ENCODE measurements around the gene ING4. TPM values are rescaled to one million over a fixed set of nuclear protein-coding genes. Genes with fewer than 3 reads are reported as not detected.

The ING4 gene
- total and polyA plus RNA-seq, 2 of the 13 experiments (the other 11 are each of a cell fraction or from before 2014, with no cell fraction given) = 14.4 to 32.4 TPM

GRCh38 chr12:6662906-6663742, at the start of gene ING4 (continued):
- peak; percentile 75; the same call in 1 of the 2 replicates for TF ChIP-seq ZBTB2 (CRISPR knock-in tag; IDR thresholded peaks at IDR 0.05; ENCODE audit: low read depth)
- TF ChIP-seq NR3C1 (CRISPR knock-in tag; IDR thresholded peaks at IDR 0.05) = no peak
- TF ChIP-seq, protein P1, sequence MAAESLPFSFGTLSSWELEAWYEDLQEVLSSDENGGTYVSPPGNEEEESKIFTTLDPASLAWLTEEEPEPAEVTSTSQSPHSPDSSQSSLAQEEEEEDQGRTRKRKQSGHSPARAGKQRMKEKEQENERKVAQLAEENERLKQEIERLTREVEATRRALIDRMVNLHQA (CRISPR knock-in tag; IDR thresholded peaks at IDR 0.05) = no peak
- peak; percentile 67; the same call in 1 of the 2 replicates for TF ChIP-seq ZNF143 (CRISPR knock-in tag; IDR thresholded peaks at IDR 0.05)
- TF ChIP-seq FIP1L1 (IDR thresholded peaks at IDR 0.05; ENCODE audit: borderline replicate concordance, insufficient read depth, low read depth, low read length) = no peak
- TF ChIP-seq, protein P2, sequence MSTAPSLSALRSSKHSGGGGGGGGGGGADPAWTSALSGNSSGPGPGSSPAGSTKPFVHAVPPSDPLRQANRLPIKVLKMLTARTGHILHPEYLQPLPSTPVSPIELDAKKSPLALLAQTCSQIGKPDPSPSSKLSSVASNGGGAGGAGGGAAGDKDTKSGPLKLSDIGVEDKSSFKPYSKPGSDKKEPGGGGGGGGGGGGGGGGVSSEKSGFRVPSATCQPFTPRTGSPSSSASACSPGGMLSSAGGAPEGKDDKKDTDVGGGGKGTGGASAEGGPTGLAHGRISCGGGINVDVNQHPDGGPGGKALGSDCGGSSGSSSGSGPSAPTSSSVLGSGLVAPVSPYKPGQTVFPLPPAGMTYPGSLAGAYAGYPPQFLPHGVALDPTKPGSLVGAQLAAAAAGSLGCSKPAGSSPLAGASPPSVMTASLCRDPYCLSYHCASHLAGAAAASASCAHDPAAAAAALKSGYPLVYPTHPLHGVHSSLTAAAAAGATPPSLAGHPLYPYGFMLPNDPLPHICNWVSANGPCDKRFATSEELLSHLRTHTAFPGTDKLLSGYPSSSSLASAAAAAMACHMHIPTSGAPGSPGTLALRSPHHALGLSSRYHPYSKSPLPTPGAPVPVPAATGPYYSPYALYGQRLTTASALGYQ (CRISPR knock-in tag; IDR thresholded peaks at IDR 0.05) = peak; percentile 69; the same call in 1 of the 2 replicates
- TF ChIP-seq, protein P3, sequence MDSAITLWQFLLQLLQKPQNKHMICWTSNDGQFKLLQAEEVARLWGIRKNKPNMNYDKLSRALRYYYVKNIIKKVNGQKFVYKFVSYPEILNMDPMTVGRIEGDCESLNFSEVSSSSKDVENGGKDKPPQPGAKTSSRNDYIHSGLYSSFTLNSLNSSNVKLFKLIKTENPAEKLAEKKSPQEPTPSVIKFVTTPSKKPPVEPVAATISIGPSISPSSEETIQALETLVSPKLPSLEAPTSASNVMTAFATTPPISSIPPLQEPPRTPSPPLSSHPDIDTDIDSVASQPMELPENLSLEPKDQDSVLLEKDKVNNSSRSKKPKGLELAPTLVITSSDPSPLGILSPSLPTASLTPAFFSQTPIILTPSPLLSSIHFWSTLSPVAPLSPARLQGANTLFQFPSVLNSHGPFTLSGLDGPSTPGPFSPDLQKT (CRISPR knock-in tag; IDR thresholded peaks at IDR 0.05; ENCODE audit: borderline replicate concordance) = peak; percentile 83; the same call in 1 of the 2 replicates
- TF ChIP-seq PRPF4 (IDR thresholded peaks at IDR 0.05; ENCODE audit: low read depth, low read length, poor library complexity, severe bottlenecking) = peak; percentile 37
- 0 out of 2 replicates have a peak, but pooled peaks have one; percentile 16 for TF ChIP-seq SMARCC2 (IDR thresholded peaks at IDR 0.05)
- 0 out of 2 replicates have a peak, but pooled peaks have one; percentile 41 for TF ChIP-seq NFATC3 (CRISPR knock-in tag; IDR thresholded peaks at IDR 0.05)
- TF ChIP-seq ZZZ3 (CRISPR knock-in tag; IDR thresholded peaks at IDR 0.05; ENCODE audit: borderline replicate concordance) = peak; percentile 44; the same call in 1 of the 2 replicates
- TF ChIP-seq TEAD3 (CRISPR knock-in tag; optimal IDR thresholded peaks at IDR 0.05; ENCODE audit: borderline replicate concordance) = peak; percentile 76
- TF ChIP-seq ZFP41 (CRISPR knock-in tag; IDR thresholded peaks at IDR 0.05; ENCODE audit: borderline replicate concordance) = no peak
- peak; percentile 88 for TF ChIP-seq ASH2L (IDR thresholded peaks at IDR 0.05; ENCODE audit: insufficient read length, low read depth, low read length)
- TF ChIP-seq NFKBIZ (CRISPR knock-in tag; IDR thresholded peaks at IDR 0.05) = no peak; the same call in 1 of the 2 replicates
- TF ChIP-seq CREM (IDR thresholded peaks at IDR 0.05) = peak; percentile 100
- peak; percentile 82 for TF ChIP-seq CREM (CRISPR knock-in tag; IDR thresholded peaks at IDR 0.05)
- TF ChIP-seq ZNF44 (CRISPR knock-in tag; IDR thresholded peaks at IDR 0.05) = peak; percentile 51; the same call in 1 of the 2 replicates
- no peak for TF ChIP-seq HIVEP1 (CRISPR knock-in tag; IDR thresholded peaks at IDR 0.05)
- TF ChIP-seq, protein P4, sequence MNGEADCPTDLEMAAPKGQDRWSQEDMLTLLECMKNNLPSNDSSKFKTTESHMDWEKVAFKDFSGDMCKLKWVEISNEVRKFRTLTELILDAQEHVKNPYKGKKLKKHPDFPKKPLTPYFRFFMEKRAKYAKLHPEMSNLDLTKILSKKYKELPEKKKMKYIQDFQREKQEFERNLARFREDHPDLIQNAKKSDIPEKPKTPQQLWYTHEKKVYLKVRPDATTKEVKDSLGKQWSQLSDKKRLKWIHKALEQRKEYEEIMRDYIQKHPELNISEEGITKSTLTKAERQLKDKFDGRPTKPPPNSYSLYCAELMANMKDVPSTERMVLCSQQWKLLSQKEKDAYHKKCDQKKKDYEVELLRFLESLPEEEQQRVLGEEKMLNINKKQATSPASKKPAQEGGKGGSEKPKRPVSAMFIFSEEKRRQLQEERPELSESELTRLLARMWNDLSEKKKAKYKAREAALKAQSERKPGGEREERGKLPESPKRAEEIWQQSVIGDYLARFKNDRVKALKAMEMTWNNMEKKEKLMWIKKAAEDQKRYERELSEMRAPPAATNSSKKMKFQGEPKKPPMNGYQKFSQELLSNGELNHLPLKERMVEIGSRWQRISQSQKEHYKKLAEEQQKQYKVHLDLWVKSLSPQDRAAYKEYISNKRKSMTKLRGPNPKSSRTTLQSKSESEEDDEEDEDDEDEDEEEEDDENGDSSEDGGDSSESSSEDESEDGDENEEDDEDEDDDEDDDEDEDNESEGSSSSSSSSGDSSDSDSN (CRISPR knock-in tag; IDR thresholded peaks at IDR 0.05) = peak; percentile 20; the same call in 1 of the 2 replicates
